ENCODE results near the gene DNAJB13. TPM values are rescaled to one million over a fixed set of nuclear protein-coding genes. Genes with fewer than 3 reads are reported as not detected.
"Not testable (repeated sequence)": the region's sequence is repeated elsewhere in the genome, so short reads cannot be mapped to it uniquely, and the experiment has no call there.

The DNAJB13 gene
- total RNA-seq, 1 donor from 2014 or later = not detected

- DNase-seq (ENCODE audit: low spot score) = no peak
Observed at GRCh38 chr11:73976451-73977151, 25.8 kb downstream of the DNAJB13 start.

GRCh38 chr11:73977856-73978519 is 27.2 kb downstream of the DNAJB13 start:
- DNase-seq (ENCODE audit: low spot score) = no peak

GRCh38 chr11:73978576-73979086 is 27.8 kb downstream of the DNAJB13 start:
- DNase-seq (ENCODE audit: low spot score) = no peak

GRCh38 chr11:73980001-73980961 is 29.5 kb downstream of the DNAJB13 start:
- DNase-seq (ENCODE audit: low spot score) = no peak

GRCh38 chr11:73981051-73981805 is 30.4 kb downstream of the DNAJB13 start:
- DNase-seq (ENCODE audit: low spot score) = no peak

- peak; percentile 95 for DNase-seq (ENCODE audit: low spot score)
Observed at GRCh38 chr11:73982595-73982989, 31.8 kb downstream of the DNAJB13 start, which contains the start of gene UCP2. Gene UCP2 (minus strand): TSS chr11:73982843. CDS start chr11:73978378, 4,465 bp downstream.

- DNase-seq (ENCODE audit: low spot score) = peak; percentile 98
Observed at GRCh38 chr11:73982990-73983740, 32.3 kb downstream of the DNAJB13 start.

GRCh38 chr11:73983741-73984538 is 33.1 kb downstream of the DNAJB13 start:
- DNase-seq (ENCODE audit: low spot score) = no peak

GRCh38 chr11:73985661-73986060 is 34.8 kb downstream of the DNAJB13 start:
- not testable (repeated sequence) for DNase-seq (ENCODE audit: low spot score)

GRCh38 chr11:73988227-73988626 is 37.4 kb downstream of the DNAJB13 start:
- no peak for DNase-seq (ENCODE audit: low spot score)

- DNase-seq (ENCODE audit: low spot score) = no peak
Observed at GRCh38 chr11:73989156-73989555, 38.3 kb downstream of the DNAJB13 start.

GRCh38 chr11:73990730-73991129 is 39.9 kb downstream of the DNAJB13 start:
- no peak for DNase-seq (ENCODE audit: low spot score)

- no peak for DNase-seq (ENCODE audit: low spot score)
Observed at GRCh38 chr11:73991471-73992006, 40.7 kb downstream of the DNAJB13 start.

- DNase-seq (ENCODE audit: low spot score) = no peak
Observed at GRCh38 chr11:73995247-73995646, 44.4 kb downstream of the DNAJB13 start.

GRCh38 chr11:73995731-73996130 is 44.9 kb downstream of the DNAJB13 start:
- DNase-seq (ENCODE audit: low spot score) = no peak

GRCh38 chr11:73996161-73996747 is 45.4 kb downstream of the DNAJB13 start:
- DNase-seq (ENCODE audit: low spot score) = no peak

- DNase-seq (ENCODE audit: low spot score) = peak; percentile 11
Observed at GRCh38 chr11:73997120-73997770, 46.4 kb downstream of the DNAJB13 start.

Measured in mesenteric fat pad (tissue), 1 donor.